Measurements from ENCODE around the gene GSG1L. TPM values are rescaled to one million over a fixed set of nuclear protein-coding genes. Genes with fewer than 3 reads are reported as not detected.

GSG1L gene
- total RNA-seq, 1 donor from 2014 or later, result 0.19 TPM

GRCh38 chr16:27935076-27935475 lies 128.4 kb downstream of the GSG1L start:
- ATAC-seq (no peak), DNase-seq (ENCODE audit: missing footprints) (no peak)
- intact Hi-C loops (cut with DNase I), result no loop called here

- DNase-seq (ENCODE audit: missing footprints), result no peak
- no peak for ATAC-seq
- intact Hi-C loops (cut with DNase I), result no loop called here
Observed at GRCh38 chr16:27932542-27933135, 130.9 kb downstream of the GSG1L start.

GRCh38 chr16:27929818-27930217 lies 133.7 kb downstream of the GSG1L start:
- DNase-seq (ENCODE audit: missing footprints), result no peak
- ATAC-seq, result no peak
- intact Hi-C loops (cut with DNase I), result no loop called here

GRCh38 chr16:27928542-27928941 lies 135.0 kb downstream of the GSG1L start:
- DNase-seq (ENCODE audit: missing footprints) (no peak), ATAC-seq (no peak)
- intact Hi-C loops (cut with DNase I), result no loop called here

- intact Hi-C loops (cut with DNase I), result no loop called here
- ATAC-seq (no peak), DNase-seq (ENCODE audit: missing footprints) (no peak)
Observed at GRCh38 chr16:27927266-27927901, 136.1 kb downstream of the GSG1L start.

GRCh38 chr16:27925612-27926011 lies 137.9 kb downstream of the GSG1L start:
- ATAC-seq, result no peak
- DNase-seq (ENCODE audit: missing footprints), result no peak
- intact Hi-C loops (cut with DNase I), result no loop called here

GRCh38 chr16:27924411-27925118 lies 138.9 kb downstream of the GSG1L start:
- intact Hi-C loops (cut with DNase I), result no loop called here
- ATAC-seq, result no peak
- DNase-seq (ENCODE audit: missing footprints), result no peak

GRCh38 chr16:27923751-27924150 lies 139.8 kb downstream of the GSG1L start:
- ATAC-seq (no peak), DNase-seq (ENCODE audit: missing footprints) (no peak)
- intact Hi-C loops (cut with DNase I), result no loop called here

- ATAC-seq, result no peak
- DNase-seq (ENCODE audit: missing footprints), result no peak
- intact Hi-C loops (cut with DNase I), result no loop called here
Observed at GRCh38 chr16:27922433-27922832, 141.1 kb downstream of the GSG1L start.

- no peak for DNase-seq (ENCODE audit: missing footprints)
- intact Hi-C loops (cut with DNase I), result no loop called here
- ATAC-seq, result no peak
Observed at GRCh38 chr16:27921134-27921533, 142.4 kb downstream of the GSG1L start.

GRCh38 chr16:27920391-27920891 lies 143.1 kb downstream of the GSG1L start:
- intact Hi-C loops (cut with DNase I), result no loop called here
- DNase-seq (ENCODE audit: missing footprints) (no peak), ATAC-seq (no peak)

GRCh38 chr16:27918755-27919154 lies 144.8 kb downstream of the GSG1L start:
- intact Hi-C loops (cut with DNase I), result no loop called here
- ATAC-seq, result no peak
- DNase-seq (ENCODE audit: missing footprints), result no peak

GRCh38 chr16:27917949-27918348 lies 145.6 kb downstream of the GSG1L start:
- no peak for ATAC-seq

GRCh38 chr16:27911486-27911885 lies 152.0 kb downstream of the GSG1L start:
- DNase-seq (ENCODE audit: missing footprints), result no peak
- intact Hi-C loops (cut with DNase I), result no loop called here

More at GRCh38 chr16:27917949-27918348, 145.6 kb downstream of the GSG1L start:
- DNase-seq (ENCODE audit: missing footprints), result no peak
- intact Hi-C loops (cut with DNase I), result no loop called here

GRCh38 chr16:27907457-27907972 lies 156.0 kb downstream of the GSG1L start:
- DNase-seq (ENCODE audit: missing footprints), result no peak
- ATAC-seq, result no peak
- intact Hi-C loops (cut with DNase I), result no loop called here

More at GRCh38 chr16:27911486-27911885, 152.0 kb downstream of the GSG1L start:
- no peak for ATAC-seq

GRCh38 chr16:27906883-27907282 lies 156.6 kb downstream of the GSG1L start:
- intact Hi-C loops (cut with DNase I), result no loop called here
- no peak for DNase-seq (ENCODE audit: missing footprints)
- no peak for ATAC-seq

- DNase-seq (ENCODE audit: missing footprints) (no peak), ATAC-seq (no peak)
- intact Hi-C loops (cut with DNase I), result no loop called here
Observed at GRCh38 chr16:27903046-27903655, 160.4 kb downstream of the GSG1L start.

GRCh38 chr16:27902551-27902950 lies 161.0 kb downstream of the GSG1L start:
- DNase-seq (ENCODE audit: missing footprints), result no peak
- intact Hi-C loops (cut with DNase I), result no loop called here
- ATAC-seq, result no peak

GRCh38 chr16:27901956-27902355 lies 161.6 kb downstream of the GSG1L start:
- no peak for DNase-seq (ENCODE audit: missing footprints)
- intact Hi-C loops (cut with DNase I), result no loop called here
- no peak for ATAC-seq
